Measurements from ENCODE around the gene TSPEAR.

The TSPEAR gene

DNA sequence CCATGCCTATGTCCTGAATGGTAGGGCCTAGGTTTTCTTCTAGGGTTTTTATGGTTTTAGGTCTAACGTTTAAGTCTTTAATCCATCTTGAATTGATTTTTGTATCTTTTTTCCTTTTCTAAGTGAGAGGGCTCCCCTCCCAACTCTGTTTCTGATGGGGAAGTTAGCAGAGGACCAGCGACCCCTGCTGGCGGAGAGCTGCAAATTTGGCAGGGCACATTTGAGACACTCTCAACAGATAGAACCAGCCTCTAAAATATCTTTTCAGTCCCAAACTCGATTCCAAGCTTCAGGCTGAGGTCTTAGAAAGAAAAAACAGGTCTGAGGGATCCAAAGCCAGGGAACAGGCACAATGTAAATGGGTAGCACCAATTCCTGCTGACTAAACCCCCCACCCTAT, 223.5 kb downstream of the TSPEAR start:
- TF ChIP-seq CTCF (IDR thresholded peaks at IDR 0.05): peak; percentile 62

DNA sequence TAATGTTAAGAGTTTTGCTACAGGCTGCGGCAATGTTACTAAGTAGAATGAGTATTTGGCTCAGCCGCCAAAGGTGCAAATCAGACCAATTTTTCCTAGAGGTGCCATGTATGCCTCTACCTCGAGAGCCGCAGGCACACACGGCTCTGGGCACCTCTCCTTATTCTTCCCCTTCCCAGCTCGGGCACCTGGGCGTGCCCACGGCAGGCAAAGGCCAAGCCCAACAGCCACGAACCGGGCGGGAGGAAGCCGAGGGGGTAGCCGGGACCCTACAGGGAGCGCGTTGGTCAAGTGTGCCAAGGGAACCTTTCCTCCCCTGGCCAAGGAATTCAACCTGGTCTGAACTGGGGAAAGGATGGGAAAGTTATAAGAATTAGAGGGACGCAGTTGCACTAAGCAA, 225.1 kb downstream of the TSPEAR start:
- TF ChIP-seq CTCF (IDR thresholded peaks at IDR 0.05): no peak

- no peak for TF ChIP-seq CTCF (IDR thresholded peaks at IDR 0.05)
Measured at GRCh38 chr21:44485796-44486195, 225.6 kb downstream of the TSPEAR start.

GRCh38 chr21:44485254-44485793, 226.0 kb downstream of the TSPEAR start:
- no peak for TF ChIP-seq CTCF (IDR thresholded peaks at IDR 0.05)

GRCh38 chr21:44484498-44485253, 226.7 kb downstream of the TSPEAR start:
- TF ChIP-seq CTCF (IDR thresholded peaks at IDR 0.05): no peak

GRCh38 chr21:44483288-44484237, 227.8 kb downstream of the TSPEAR start:
- TF ChIP-seq CTCF (IDR thresholded peaks at IDR 0.05): no peak

DNA sequence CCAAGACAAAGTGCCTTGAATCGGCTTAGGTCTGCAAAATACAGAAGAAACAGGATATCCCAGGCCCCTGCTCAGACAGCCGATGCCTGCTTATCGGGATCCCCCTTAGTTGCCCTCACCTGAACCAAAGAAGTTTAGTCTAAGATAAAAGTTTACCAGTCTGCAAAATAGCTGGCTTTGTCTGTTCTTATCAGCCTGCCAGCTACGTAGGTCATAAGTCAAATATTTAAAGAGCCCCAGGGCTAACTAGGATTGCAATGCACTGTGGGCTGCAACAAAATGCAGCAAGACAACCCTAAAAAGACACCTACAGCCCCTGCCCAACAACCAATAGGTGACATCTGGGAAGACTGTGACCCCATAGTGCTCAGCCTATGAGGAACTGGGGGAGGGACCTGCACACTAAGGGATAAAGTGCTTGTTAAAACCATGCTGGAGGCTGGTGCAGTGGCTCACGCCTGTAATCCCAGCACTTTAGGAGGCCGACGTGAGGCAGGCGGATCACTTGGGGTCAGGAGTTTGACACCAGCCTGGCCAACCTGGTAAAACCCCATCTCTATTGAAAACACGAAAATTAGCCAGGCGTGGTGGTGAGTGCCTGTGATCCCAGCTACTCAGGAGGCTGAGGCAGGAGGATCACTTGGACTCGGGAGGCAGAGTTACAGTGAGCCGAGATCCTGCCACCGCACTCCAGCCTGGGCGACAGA, 228.6 kb downstream of the TSPEAR start:
- no peak for TF ChIP-seq CTCF (IDR thresholded peaks at IDR 0.05)

All from LNCAP (cell line).